Activated gamma-delta T cell (primary cell): ENCODE results near the gene HTATSF1.

Source experiments
- DNase-seq: peaks from one replicate; lab custom pipeline; 2025; lab: John Stamatoyannopoulos, UW
- total RNA-seq, 2 donors: gene quantifications; one replicate each; lab custom pipeline; 2026; lab: John Stamatoyannopoulos, UW

HTATSF1 gene
- total RNA-seq, result 77.7 to 86.4 reads per million in 2 donors

GRCh38 chrX:136497556-136498052 is at the start of gene HTATSF1:
HTATSF1 (plus strand) TSS chrX:136497592; CDS start chrX:136497685, 93 bp downstream.
- DNase-seq, result no peak

GRCh38 chrX:136447968-136448367 is 49.4 kb upstream of the HTATSF1 start:
- DNase-seq, result no peak

- DNase-seq, result no peak
These were observed 47.2 kb upstream of the HTATSF1 start for GRCh38 chrX:136450050-136450830.

- no peak for DNase-seq
These were observed 44.8 kb upstream of the HTATSF1 start for GRCh38 chrX:136452614-136453013.

- no peak for DNase-seq
These were observed 44.3 kb upstream of the HTATSF1 start for GRCh38 chrX:136453114-136453513.

- no peak for DNase-seq
These were observed 43.6 kb upstream of the HTATSF1 start for GRCh38 chrX:136453771-136454170.

GRCh38 chrX:136456133-136456532 is 41.3 kb upstream of the HTATSF1 start:
- DNase-seq, result no peak

- DNase-seq, result no peak
These were observed 40.0 kb upstream of the HTATSF1 start for GRCh38 chrX:136457303-136457917.

- DNase-seq, result no peak
These were observed 32.8 kb upstream of the HTATSF1 start for GRCh38 chrX:136464589-136464988.

- DNase-seq, result no peak
These were observed 30.1 kb upstream of the HTATSF1 start for GRCh38 chrX:136467303-136467702.

GRCh38 chrX:136468391-136469103 is 28.8 kb upstream of the HTATSF1 start:
- no peak for DNase-seq

GRCh38 chrX:136473663-136474062 is 23.7 kb upstream of the HTATSF1 start:
- no peak for DNase-seq

GRCh38 chrX:136475236-136475635 is 22.2 kb upstream of the HTATSF1 start:
- DNase-seq, result no peak

GRCh38 chrX:136476501-136476900 is 20.9 kb upstream of the HTATSF1 start:
- DNase-seq, result no peak

GRCh38 chrX:136477026-136477425 is 20.4 kb upstream of the HTATSF1 start:
- DNase-seq, result no peak

- no peak for DNase-seq
These were observed 17.0 kb upstream of the HTATSF1 start for GRCh38 chrX:136480383-136480782.

- DNase-seq, result no peak
These were observed 9.7 kb upstream of the HTATSF1 start, which contains the start of gene BRS3 for GRCh38 chrX:136487647-136488046. BRS3 (plus strand) TSS chrX:136487947; CDS start chrX:136488115, 168 bp downstream.

- DNase-seq, result no peak
These were observed 8.7 kb upstream of the HTATSF1 start for GRCh38 chrX:136488706-136489105.

- no peak for DNase-seq
These were observed 5.6 kb upstream of the HTATSF1 start for GRCh38 chrX:136491832-136492231.

GRCh38 chrX:136493011-136493410 is 4.4 kb upstream of the HTATSF1 start:
- DNase-seq, result no peak

GRCh38 chrX:136495043-136495442 is 2.3 kb upstream of the HTATSF1 start:
- DNase-seq, result no peak

- no peak for DNase-seq
These were observed 1.1 kb upstream of the HTATSF1 start for GRCh38 chrX:136496186-136496763.
